Activated T-cell treated with anti-CD3 and anti-CD28 coated beads, Interleukin-2, amount 50 U/mL, for 48 hours (primary cell): ENCODE measurements around the gene CFAP97D1.

Experiments used
- DNase-seq, 2 experiments: peaks; one replicate each; pipeline ENCODE4 v3.0.0-alpha.2; 2020

Gene CFAP97D1

DNA sequence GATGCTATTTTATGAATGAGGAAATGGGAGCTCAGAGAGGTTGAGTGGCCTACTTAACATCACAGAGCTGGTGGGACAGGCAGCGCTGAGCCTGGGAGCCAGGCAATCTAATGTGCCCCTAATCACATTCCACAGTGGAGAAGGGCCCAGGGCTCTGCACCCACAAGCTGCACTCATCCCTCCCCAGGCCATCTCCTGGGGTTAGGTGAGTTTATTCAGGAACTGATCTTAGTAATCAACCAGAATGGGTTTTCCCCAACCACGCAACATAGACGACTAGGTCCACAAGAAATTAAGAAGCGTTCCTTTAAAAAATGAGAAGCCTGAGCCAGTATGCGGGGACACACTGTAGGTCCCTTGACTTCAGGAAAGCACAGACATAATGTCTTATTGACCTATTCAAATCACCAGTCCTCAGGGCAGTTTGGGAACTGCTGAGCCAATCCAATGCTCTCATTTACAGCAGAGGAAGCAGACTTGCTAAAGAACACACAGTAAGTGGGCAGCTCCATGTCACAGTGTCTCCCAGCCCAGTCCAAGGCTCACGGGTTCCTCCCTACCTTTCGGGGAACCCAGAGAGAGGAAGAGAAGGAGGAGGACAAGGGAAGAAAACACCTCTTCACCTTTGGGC lies 50.4 kb downstream of the CFAP97D1 start:
- DNase-seq: peak; percentile 27 to 32

- no peak for DNase-seq
Measured at GRCh38 chr17:43831633-43832032, 51.4 kb downstream of the CFAP97D1 start.

DNA sequence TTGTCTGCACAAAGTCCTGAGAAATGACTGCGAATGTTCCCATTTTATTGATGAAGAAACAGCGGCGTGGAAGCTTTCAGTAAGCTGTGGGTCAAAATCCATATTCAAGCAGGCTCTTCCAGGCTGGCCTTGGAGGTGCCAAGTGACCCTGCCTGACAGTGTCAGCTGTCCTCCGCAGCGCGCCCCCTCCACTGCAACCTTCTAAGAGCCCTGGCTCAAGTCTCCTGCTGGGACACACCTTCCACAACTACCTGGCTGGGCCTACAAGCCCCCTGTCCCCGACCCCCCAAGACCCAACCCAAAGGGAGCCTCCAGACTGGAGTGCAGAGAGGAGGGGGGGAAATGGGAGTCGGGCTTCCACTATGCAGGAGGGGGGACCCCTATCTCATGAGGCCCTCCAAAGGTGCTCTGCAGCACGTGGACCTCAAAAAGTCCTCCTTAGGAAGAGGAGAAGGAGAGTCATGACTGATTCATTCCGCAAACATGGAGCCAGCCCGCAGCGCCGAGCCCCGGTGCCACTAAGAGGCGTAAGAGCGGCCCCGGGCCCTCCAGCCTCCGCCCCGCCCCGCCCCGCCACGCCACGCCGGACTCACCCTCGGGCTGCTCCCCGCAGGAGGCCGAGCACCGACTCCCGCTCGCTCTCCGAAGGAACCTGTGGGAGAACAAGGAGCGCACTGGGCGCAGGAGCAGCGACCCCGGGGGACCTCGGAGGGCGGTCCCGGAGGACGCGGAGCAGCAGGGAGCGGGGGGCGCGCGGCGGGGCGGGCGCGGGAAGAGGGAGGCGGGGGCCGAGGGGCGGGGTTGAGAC lies 52.1 kb downstream of the CFAP97D1 start:
- peak; percentile 35 to 52 for DNase-seq

DNA sequence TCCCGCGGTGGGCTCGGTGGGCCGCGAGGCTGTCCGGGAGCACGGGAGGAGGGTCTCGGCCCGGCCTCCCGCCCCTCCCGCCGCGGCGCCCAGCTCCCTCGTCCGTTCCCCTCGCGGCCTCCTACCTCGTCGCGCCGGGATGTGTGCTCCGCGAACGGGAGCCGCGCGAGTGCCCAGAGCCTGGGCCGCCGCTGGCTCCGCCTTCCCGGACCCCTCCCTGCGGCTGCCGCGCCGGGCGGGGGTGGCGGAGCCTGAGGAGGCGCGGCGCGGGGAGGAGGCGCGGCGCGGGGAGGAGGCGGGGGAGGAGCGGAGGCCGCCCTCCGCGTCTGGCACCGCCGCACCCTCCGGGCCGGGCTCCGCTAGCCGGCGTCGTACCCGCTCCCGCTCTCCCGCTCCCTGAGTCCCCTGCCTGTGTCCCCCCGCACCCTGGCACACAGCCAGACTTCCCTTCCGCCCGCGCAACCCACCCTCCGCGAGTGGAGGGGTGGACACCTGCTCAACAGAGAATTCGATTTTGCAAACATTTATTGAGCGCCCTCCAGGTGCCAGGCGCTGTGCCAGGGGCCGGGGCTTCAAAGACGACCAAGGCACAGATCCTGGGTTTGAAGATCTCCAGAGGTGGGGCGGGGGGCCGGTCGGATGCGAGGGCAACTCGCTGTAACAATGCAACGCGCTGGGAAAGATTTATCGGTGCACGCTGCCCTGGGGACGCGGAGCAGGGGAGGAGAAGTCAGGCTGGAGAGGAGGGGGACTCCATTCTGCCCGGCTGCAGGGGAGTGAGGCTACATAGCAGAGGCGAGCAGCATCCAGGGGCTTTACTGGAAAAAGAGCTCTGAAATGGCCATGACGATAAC lies 53.0 kb downstream of the CFAP97D1 start, which contains the start of gene MPP3:
Gene MPP3 (minus strand): TSS at position 171 of the 854 bp plus-strand sequence. CDS start 1,240 bp downstream, outside the sequence.
- DNase-seq: peak; percentile 25 to 52

GRCh38 chr17:43834106-43834505 lies 53.9 kb downstream of the CFAP97D1 start:
- DNase-seq: no peak
